H1 (cell line): ENCODE measurements around the gene SVIP. TPM values are rescaled to one million over a fixed set of nuclear protein-coding genes. Genes with fewer than 3 reads are reported as not detected.

Experiments
- BCL11A ChIP-seq, 2 experiments: IDR thresholded peaks; one replicate each; pipeline ENCODE4 v1.6.1; 2011; ENCODE audit warnings: low read depth in 2 of 2, low read length in 2 of 2, mild to moderate bottlenecking in 2 of 2
- CHD7 ChIP-seq: fragments of 300-600 bp; sonication (generic); IDR thresholded peaks from 2 replicates; pipeline ENCODE4 v1.7.1; 2012; ENCODE audit warnings: low read length, moderate library complexity, mild to moderate bottlenecking, inconsistent platforms; ENCODE audit not compliant: insufficient replicate concordance
- CTCF ChIP-seq, 3 experiments: IDR thresholded peaks; 1 replicate in 2 of 3; 2 replicates in 1 of 3; pipeline versions ENCODE4 v1.5.1 to v1.6.1; 2011; ENCODE audit warnings: low read length in 3 of 3, mild to moderate bottlenecking in 3 of 3, inconsistent platforms in 2 of 3, low read depth in 1 of 3, moderate library complexity in 1 of 3; ENCODE audit not compliant: insufficient read depth in 1 of 3; ENCODE audit errors: control extremely low read depth in 1 of 3
- GTF2F1 ChIP-seq: IDR thresholded peaks from 2 replicates; pipeline ENCODE4 v1.6.1; 2012; ENCODE audit warnings: low read depth, low read length, improper control_type of control experiment, borderline replicate concordance
- HDAC2 ChIP-seq, 2 experiments: fragments of 300-600 bp in 1 of 2; sonication (generic) in 1 of 2; IDR thresholded peaks; 2 replicates each; pipeline ENCODE4 v1.6.1; 2011 to 2012; ENCODE audit warnings: low read depth in 2 of 2, low read length in 2 of 2, mild to moderate bottlenecking in 2 of 2, moderate library complexity in 2 of 2, borderline replicate concordance in 1 of 2, inconsistent platforms in 1 of 2
- TAF7 ChIP-seq: optimal IDR thresholded peaks from 2 replicates; pipeline ENCODE3; 2011; ENCODE audit warnings: low read depth, mild to moderate bottlenecking, inconsistent platforms, low read length, moderate library complexity, borderline replicate concordance
- polyA plus RNA-seq, 7 experiments: library from polyadenylated mRNA; depleted of rRNA in 3 of 7; stranded (reverse) in 5 of 7; unstranded in 2 of 7; fragments of >200 nt in 5 of 7; fragments of 200-250 nt in 2 of 7; gene quantifications; 1 replicate in 5 of 7; 2 replicates in 1 of 7; 4 replicates in 1 of 7; pipeline versions ENCODE4 v1.2.1 to v1.2.3, GENCODE V29; 2011 to 2013; ENCODE audit warnings: missing spikeins in 2 of 7, mixed read lengths in 2 of 7
- total RNA-seq: library from RNA; stranded (reverse); fragmentation: NEBNext Ultra II Directional; extraction: Animal tissue kit (Norgen Biotek cat#: 25700); gene quantifications from 2 replicates; pipeline ENCODE4 v1.2.1, GENCODE V29; 2021

SVIP gene
- total and polyA plus RNA-seq, 2 of the 8 experiments (the other 6 are each of a cell fraction or from before 2014, with no cell fraction given): 1.2 to 11.4 TPM

- no peak for TF ChIP-seq CHD7
- peak in 1 of 2 experiments; percentile 93; a peak in 2 of 4 replicates for TF ChIP-seq HDAC2 (IDR thresholded peaks at IDR 0.05; ENCODE audit: borderline replicate concordance in 1 of 2, low read depth in 2 of 2, low read length in 2 of 2)
- no peak for TF ChIP-seq TAF7
- no peak for TF ChIP-seq GTF2F1
- no peak for TF ChIP-seq BCL11A (IDR thresholded peaks at IDR 0.05; ENCODE audit: low read depth in 2 of 2, low read length in 2 of 2)
- TF ChIP-seq CTCF (IDR thresholded peaks at IDR 0.05; ENCODE audit: control extremely low read depth in 1 of 3, insufficient read depth in 1 of 3, low read depth in 1 of 3, low read length in 3 of 3): peak; percentile 78 to 90 (median 79)
These were observed at the start of gene SVIP (continued) for GRCh38 chr11:22829231-22830081.
